WTC11 (cell line): ENCODE measurements around the gene SOX5.

Source experiments
- AFF4 ChIP-seq: sonication (generic); formaldehyde crosslinking; IDR thresholded peaks from 2 replicates; pipeline ENCODE4 v1.8.1; 2023; ENCODE audit warnings: mild to moderate bottlenecking, missing genetic modification reagents, borderline replicate concordance
- AR ChIP-seq: fragments of 250-450 bp; sonication (Bioruptor Pico); IDR thresholded peaks from 2 replicates; pipeline ENCODE4 v1.9.0; 2021; ENCODE audit warnings: mild to moderate bottlenecking
- ATF2 ChIP-seq: sonication (generic); formaldehyde crosslinking; IDR thresholded peaks from 2 replicates; pipeline ENCODE4 v1.8.1; 2022; ENCODE audit warnings: low read depth, missing genetic modification reagents, borderline replicate concordance
- ATF6 ChIP-seq: sonication (generic); formaldehyde crosslinking; IDR thresholded peaks from 2 replicates; pipeline ENCODE4 v1.8.1; 2023; ENCODE audit warnings: mild to moderate bottlenecking, missing genetic modification reagents
- CTCF ChIP-seq: fragments of 200-600 bp; IDR thresholded peaks from 2 replicates; pipeline ENCODE4 v1.8.0; 2022; ENCODE audit warnings: antibody characterized with exemption
- FOXJ3 ChIP-seq: sonication (generic); formaldehyde crosslinking; IDR thresholded peaks from 2 replicates; pipeline ENCODE4 v1.9.0; 2021; ENCODE audit warnings: missing genetic modification reagents, mild to moderate bottlenecking, borderline replicate concordance
- FOXK1 ChIP-seq: sonication (generic); formaldehyde crosslinking; IDR thresholded peaks from 2 replicates; pipeline ENCODE4 v1.8.0; 2022; ENCODE audit warnings: mild to moderate bottlenecking, moderate library complexity, missing genetic modification reagents
- KAT7 ChIP-seq: sonication (generic); formaldehyde crosslinking; IDR thresholded peaks from 2 replicates; pipeline ENCODE4 v1.8.1; 2023; ENCODE audit warnings: missing genetic modification reagents, mild to moderate bottlenecking, borderline replicate concordance
- MAX ChIP-seq: sonication (generic); formaldehyde crosslinking; IDR thresholded peaks from 2 replicates; pipeline ENCODE4 v1.8.0; 2022; ENCODE audit warnings: mild to moderate bottlenecking, missing genetic modification reagents
- MXD4 ChIP-seq: fragments of 250-450 bp; sonication (Bioruptor Pico); IDR thresholded peaks from 2 replicates; pipeline ENCODE4 v1.8.0; 2021; ENCODE audit warnings: mild to moderate bottlenecking, moderate library complexity, borderline replicate concordance
- TEAD4 ChIP-seq: sonication (generic); formaldehyde crosslinking; IDR thresholded peaks from 2 replicates; pipeline ENCODE4 v1.8.0; 2022; ENCODE audit warnings: mild to moderate bottlenecking, missing genetic modification reagents
- ZNF317 ChIP-seq: sonication (generic); formaldehyde crosslinking; IDR thresholded peaks from 2 replicates; pipeline ENCODE4 v1.8.1; 2023; ENCODE audit warnings: low read depth, mild to moderate bottlenecking, moderate library complexity, missing genetic modification reagents, borderline replicate concordance
- ZNF416 ChIP-seq: fragments of 250-450 bp; sonication (Bioruptor Pico); IDR thresholded peaks from 2 replicates; pipeline ENCODE4 v1.9.0; 2021; ENCODE audit warnings: mild to moderate bottlenecking, inconsistent platforms

- TF ChIP-seq KAT7 (CRISPR knock-in tag) (no peak), MAX (no peak), TEAD4 (no peak), ATF2 (CRISPR knock-in tag) (no peak), MXD4 (no peak), ZNF416 (CRISPR knock-in tag) (no peak), ATF6 (CRISPR knock-in tag) (no peak), CTCF (no peak), FOXK1 (CRISPR knock-in tag) (no peak), AFF4 (no peak), ZNF317 (CRISPR knock-in tag) (no peak), FOXJ3 (CRISPR knock-in tag) (no peak), AR (CRISPR knock-in tag) (no peak)
These were observed 136.3 kb downstream of the SOX5 start for GRCh38 chr12:23813206-23813605.
